PC-3 (cell line): ENCODE measurements around the gene MCRIP2. TPM values are rescaled to one million over a fixed set of nuclear protein-coding genes. Genes with fewer than 3 reads are reported as not detected.
A peak's percentile ranks its signal among the peaks of the same experiment; 100 is the strongest.

Experiments used
- ATAC-seq: fragments of 200-7000 bp; cut with Tn5 transposase; 2 replicates; pipeline ENCODE4 v1.9.1; 2020; ENCODE audit warnings: mild to moderate bottlenecking, moderate library complexity
- BruUV-seq: library from RNA; stranded (reverse); fragments of 400-500 nt; replicated peaks from 2 replicates; lab custom pipeline; 2021; lab: Mats Ljungman, UMichigan
- CTCF ChIA-PET: fragments of 300-600 bp; sonication (Branson Sonifier 250); formaldehyde crosslinking; loops from one replicate; lab custom pipeline; 2022; ENCODE audit warnings: antibody characterized with exemption; lab: Charles Lee
- POLR2A ChIA-PET: fragments of 300-600 bp; sonication (Branson Sonifier 250); formaldehyde crosslinking; loops from one replicate; lab custom pipeline; 2022; ENCODE audit warnings: antibody characterized with exemption; ENCODE audit not compliant: unreplicated experiment; lab: Charles Lee
- DNase-seq: peaks from one replicate; pipeline ENCODE4 v3.0.0-alpha.2; 2015
- H2AFZ ChIP-seq: fragments of 300-600 bp; sonication (generic); 2 replicates; pipeline ENCODE4 v1.6.0; 2016; ENCODE audit warnings: antibody characterized with exemption, low read length
- H3F3A ChIP-seq: fragments of 300-600 bp; sonication (generic); one replicate; pipeline ENCODE4 v1.6.0; 2017; ENCODE audit warnings: antibody characterized with exemption, low read length, control low read depth, mild to moderate bottlenecking; ENCODE audit not compliant: unreplicated experiment
- H3K27ac ChIP-seq: fragments of 300-600 bp; sonication (generic); 2 replicates; pipeline ENCODE4 v1.5.1; 2016; ENCODE audit warnings: mild to moderate bottlenecking, low read length
- H3K27me3 ChIP-seq: fragments of 300-600 bp; sonication (generic); 2 replicates; pipeline ENCODE4 v1.6.1; 2016; ENCODE audit warnings: low read length, mixed read lengths
- H3K36me3 ChIP-seq: fragments of 300-600 bp; sonication (generic); 2 replicates; pipeline ENCODE4 v1.6.1; 2016; ENCODE audit warnings: low read depth, mixed run types, low read length, mixed read lengths
- H3K4me1 ChIP-seq: fragments of 300-600 bp; sonication (generic); 2 replicates; pipeline ENCODE4 v1.5.1; 2016; ENCODE audit warnings: low read length; ENCODE audit not compliant: insufficient read depth
- H3K4me2 ChIP-seq: fragments of 300-600 bp; sonication (generic); 2 replicates; pipeline ENCODE4 v1.6.0; 2016; ENCODE audit warnings: low read length
- H3K4me3 ChIP-seq: fragments of 300-600 bp; sonication (generic); 2 replicates; pipeline ENCODE4 v1.5.1; 2016; ENCODE audit warnings: mild to moderate bottlenecking, low read length, mixed read lengths
- H3K79me2 ChIP-seq: fragments of 300-600 bp; sonication (generic); 2 replicates; pipeline ENCODE4 v1.6.1; 2017; ENCODE audit warnings: low read length, mixed read lengths
- H3K9ac ChIP-seq: fragments of 300-600 bp; sonication (generic); 2 replicates; pipeline ENCODE4 v1.6.0; 2016; ENCODE audit warnings: mild to moderate bottlenecking, low read length
- H3K9me2 ChIP-seq: fragments of 300-600 bp; sonication (generic); replicated peaks from 2 replicates; pipeline ENCODE4 v1.6.1; 2016; ENCODE audit warnings: mixed run types, low read length, mixed read lengths
- H3K9me3 ChIP-seq: fragments of 300-600 bp; sonication (generic); 2 replicates; pipeline ENCODE4 v1.6.1; 2016; ENCODE audit warnings: low read length, mixed read lengths
- H4K20me1 ChIP-seq: fragments of 300-600 bp; sonication (generic); 2 replicates; pipeline ENCODE4 v1.6.1; 2016; ENCODE audit warnings: low read length, mixed read lengths
- EZH2 ChIP-seq: fragments of 300-600 bp; sonication (generic); IDR thresholded peaks from one replicate; pipeline ENCODE4 v1.6.1; 2017; ENCODE audit warnings: antibody characterized with exemption, mild to moderate bottlenecking, low read length; ENCODE audit not compliant: unreplicated experiment
- EZH2phosphoT487 ChIP-seq: fragments of 300-600 bp; sonication (generic); IDR thresholded peaks from 2 replicates; pipeline ENCODE4 v1.6.1; 2018; ENCODE audit warnings: mild to moderate bottlenecking, antibody characterized with exemption, low read length, borderline replicate concordance
- intact Hi-C: fragments of 100-400 bp; cut with micrococcal nuclease; formaldehyde crosslinking; loops from 2 replicates; pipeline ENCODE4 v1.9.0; 2023
- total RNA-seq: library from RNA; depleted of rRNA; stranded (reverse); fragments of >200 nt; gene quantifications from 2 replicates; pipeline ENCODE4 v1.2.3, GENCODE V29; 2014
- TF ChIP-seq, protein P1 (sequence below): fragments of 300-600 bp; sonication (generic); conservative IDR thresholded peaks from 2 replicates; pipeline ENCODE4 v1.5.1; 2017; ENCODE audit warnings: antibody characterized with exemption, low read depth, mild to moderate bottlenecking, low read length

The MCRIP2 gene
- total RNA-seq, 1 experiment from 2014 or later: 83.5 TPM

DNA sequence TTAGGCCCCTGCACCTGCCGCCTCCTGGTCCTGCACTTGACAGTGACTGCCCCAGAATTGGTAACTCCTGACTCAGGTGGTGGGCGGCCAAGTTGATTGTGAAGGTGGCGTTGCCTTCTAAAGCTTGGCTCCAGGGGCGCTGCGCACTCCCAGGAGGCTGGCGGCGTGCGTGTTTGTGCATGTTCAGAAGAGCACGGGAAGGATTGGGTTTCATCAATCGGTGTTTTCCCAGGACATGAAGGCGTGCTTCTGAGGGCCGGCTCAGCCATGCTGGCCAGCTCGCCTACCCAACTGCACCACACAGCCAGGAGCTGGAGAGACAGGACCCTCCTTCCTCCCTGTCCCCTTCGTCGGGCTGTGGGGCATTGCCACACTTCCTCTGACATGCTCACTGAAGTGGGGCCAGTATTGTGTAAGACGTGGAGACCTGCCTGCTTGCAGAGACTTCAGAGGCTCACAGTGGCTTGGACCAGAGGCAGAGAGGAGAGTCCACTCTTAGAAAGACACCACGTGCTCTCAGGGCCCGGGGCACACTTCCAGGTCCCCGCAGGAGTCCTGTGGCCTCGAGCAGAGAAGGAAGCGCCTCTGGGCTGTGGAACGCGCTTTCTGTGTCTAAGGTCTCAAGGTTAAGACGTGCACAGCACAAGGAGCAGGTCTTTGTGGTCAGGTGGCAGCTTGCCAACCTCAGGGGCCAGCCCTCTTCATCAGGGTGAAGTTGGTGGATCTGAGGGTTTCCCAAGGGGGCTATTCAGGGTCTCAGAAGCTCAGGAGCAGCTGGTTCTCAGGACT lies 48.9 kb upstream of the MCRIP2 start:
- no peak overlapping the region for H3K9ac ChIP-seq
- BruUV-seq: no TSS peak
- H3K4me2 ChIP-seq: peak overlapping the region; percentile 51
- no peak overlapping the region for H2AFZ ChIP-seq
- H3K9me3 ChIP-seq: no peaks in the 10 kb centered on the region
- H3K79me2 ChIP-seq: peaks cover 73% of the 10 kb centered on the region
- intact Hi-C loops: no loop called here
- no peak for ATAC-seq
- H3K4me3 ChIP-seq: no peak overlapping the region
- H3F3A ChIP-seq: no peaks in the 10 kb centered on the region
- ChIA-PET CTCF (no interaction called here), POLR2A (interaction anchor here (1.0 kb wide), 1 partner anchor 52 kb away, joined by 5 read pairs; no protein-coding TSS in a partner anchor)
- H3K27ac ChIP-seq: peak overlapping the region; percentile 28
- H3K4me1 ChIP-seq: peaks cover 28% of the 10 kb centered on the region
- no peaks in the 10 kb centered on the region for H3K36me3 ChIP-seq
- H3K9me2 ChIP-seq: no peaks in the 10 kb centered on the region
- TF ChIP-seq, protein P1, sequence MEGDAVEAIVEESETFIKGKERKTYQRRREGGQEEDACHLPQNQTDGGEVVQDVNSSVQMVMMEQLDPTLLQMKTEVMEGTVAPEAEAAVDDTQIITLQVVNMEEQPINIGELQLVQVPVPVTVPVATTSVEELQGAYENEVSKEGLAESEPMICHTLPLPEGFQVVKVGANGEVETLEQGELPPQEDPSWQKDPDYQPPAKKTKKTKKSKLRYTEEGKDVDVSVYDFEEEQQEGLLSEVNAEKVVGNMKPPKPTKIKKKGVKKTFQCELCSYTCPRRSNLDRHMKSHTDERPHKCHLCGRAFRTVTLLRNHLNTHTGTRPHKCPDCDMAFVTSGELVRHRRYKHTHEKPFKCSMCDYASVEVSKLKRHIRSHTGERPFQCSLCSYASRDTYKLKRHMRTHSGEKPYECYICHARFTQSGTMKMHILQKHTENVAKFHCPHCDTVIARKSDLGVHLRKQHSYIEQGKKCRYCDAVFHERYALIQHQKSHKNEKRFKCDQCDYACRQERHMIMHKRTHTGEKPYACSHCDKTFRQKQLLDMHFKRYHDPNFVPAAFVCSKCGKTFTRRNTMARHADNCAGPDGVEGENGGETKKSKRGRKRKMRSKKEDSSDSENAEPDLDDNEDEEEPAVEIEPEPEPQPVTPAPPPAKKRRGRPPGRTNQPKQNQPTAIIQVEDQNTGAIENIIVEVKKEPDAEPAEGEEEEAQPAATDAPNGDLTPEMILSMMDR: no peak
- TF ChIP-seq EZH2phosphoT487 (no peak), EZH2 (no peak)
- no peak for DNase-seq
- peaks cover 12% of the 10 kb centered on the region; the same call in 1 of the 2 replicates for H4K20me1 ChIP-seq
- no peaks in the 10 kb centered on the region for H3K27me3 ChIP-seq

DNA sequence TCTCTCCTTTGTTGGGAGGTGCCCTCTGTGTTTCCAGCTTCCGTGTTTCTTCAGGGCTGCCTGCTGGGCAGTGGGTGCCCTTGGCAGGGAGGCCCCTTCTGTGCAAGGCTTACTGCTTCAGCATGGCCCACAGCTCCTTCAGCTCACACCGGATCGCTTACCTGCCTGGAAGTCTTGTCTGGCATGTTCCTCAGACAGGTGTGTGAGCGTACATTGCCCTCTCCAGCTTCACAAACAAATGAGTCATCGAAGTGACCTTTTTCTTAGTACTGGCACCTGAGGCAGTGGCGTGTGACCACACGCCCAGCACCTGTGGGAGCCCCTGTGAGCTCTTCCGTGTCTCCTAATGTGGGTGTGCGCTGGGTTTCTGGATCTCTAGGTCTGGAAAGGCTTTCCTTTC lies 48.2 kb upstream of the MCRIP2 start:
- peak overlapping the region; percentile 51 for H3K4me2 ChIP-seq

More for the DNA sequence above, 48.2 kb upstream of the MCRIP2 start:
- no peak overlapping the region for H3K9ac ChIP-seq
- ChIA-PET CTCF (no interaction called here), POLR2A (interaction anchor here (1.0 kb wide), 1 partner anchor 51 kb away, joined by 5 read pairs; no protein-coding TSS in a partner anchor)
- no peaks in the 10 kb centered on the region for H3K36me3 ChIP-seq
- H3K4me3 ChIP-seq: no peak overlapping the region
- TF ChIP-seq, protein P1: no peak
- TF ChIP-seq EZH2: no peak
- no peak for TF ChIP-seq EZH2phosphoT487
- intact Hi-C loops: no loop called here
- DNase-seq: peak; percentile 77
- H3K79me2 ChIP-seq: peaks cover 67% of the 10 kb centered on the region
- no peaks in the 10 kb centered on the region for H3K9me3 ChIP-seq
- H3K27me3 ChIP-seq: no peaks in the 10 kb centered on the region
- no peaks in the 10 kb centered on the region for H3K9me2 ChIP-seq
- peak overlapping the region; percentile 28 for H3K27ac ChIP-seq
- no TSS peak for BruUV-seq
- ATAC-seq: no peak
- no peak overlapping the region for H2AFZ ChIP-seq
- no peaks in the 10 kb centered on the region for H3F3A ChIP-seq
- peaks cover 28% of the 10 kb centered on the region for H3K4me1 ChIP-seq
- H4K20me1 ChIP-seq: peaks cover 12% of the 10 kb centered on the region; the same call in 1 of the 2 replicates
